Stimulated activated CD4-positive, alpha-beta T cell treated with anti-CD3 and anti-CD28 coated beads, Interleukin-4, amount 100 ng/mL, for 48 hours (primary cell): ENCODE data around the gene NELL1.

ENCODE experiments used
- DNase-seq, 2 donors: peaks; one replicate each; pipeline ENCODE4 v3.0.0-alpha.2; 2020; ENCODE audit warnings: low read depth in 2 of 2

Gene NELL1

GRCh38 chr11:20668131-20668809, 1.1 kb upstream of the NELL1 start:
- no peak for DNase-seq

GRCh38 chr11:20669820-20670684, 666 bp downstream of the NELL1 start:
- DNase-seq = no peak

- no peak for DNase-seq
Observed at GRCh38 chr11:20670932-20671403, 1.6 kb downstream of the NELL1 start.

DNA sequence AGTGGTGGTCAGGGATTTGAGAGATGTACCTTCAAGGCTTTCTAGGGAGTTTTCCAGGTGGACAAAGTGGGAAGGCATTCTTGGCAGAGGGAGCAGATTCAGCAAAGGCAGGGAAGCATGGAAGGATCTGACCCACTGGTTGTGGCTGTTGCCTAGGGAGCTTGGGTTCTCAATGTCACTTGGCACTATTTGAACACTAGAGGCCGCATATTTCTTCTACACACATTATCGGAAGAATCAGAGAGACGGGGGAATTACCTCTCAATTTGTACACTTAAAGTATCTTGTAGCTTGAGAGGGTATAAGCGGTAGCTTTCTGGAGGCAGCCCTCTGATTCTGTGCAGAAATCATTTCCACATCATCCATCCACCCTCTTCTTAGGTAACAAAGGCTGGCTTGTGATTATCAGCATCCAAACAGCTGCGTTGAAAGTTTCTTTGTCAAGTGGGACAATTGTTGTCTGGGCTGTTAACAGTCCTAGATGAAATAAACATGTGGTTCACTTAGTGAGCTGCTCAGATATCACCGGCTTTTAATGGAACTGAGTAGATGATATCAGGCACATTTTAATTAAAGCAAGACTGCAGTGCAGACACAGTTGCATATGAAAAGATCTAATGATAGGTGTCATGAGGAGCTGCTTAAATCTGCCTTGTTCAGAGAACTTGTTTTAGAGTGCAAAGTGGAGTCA, 2.6 kb downstream of the NELL1 start:
- no peak for DNase-seq

- DNase-seq = no peak
Observed at GRCh38 chr11:20672575-20672974, 3.2 kb downstream of the NELL1 start.

DNA sequence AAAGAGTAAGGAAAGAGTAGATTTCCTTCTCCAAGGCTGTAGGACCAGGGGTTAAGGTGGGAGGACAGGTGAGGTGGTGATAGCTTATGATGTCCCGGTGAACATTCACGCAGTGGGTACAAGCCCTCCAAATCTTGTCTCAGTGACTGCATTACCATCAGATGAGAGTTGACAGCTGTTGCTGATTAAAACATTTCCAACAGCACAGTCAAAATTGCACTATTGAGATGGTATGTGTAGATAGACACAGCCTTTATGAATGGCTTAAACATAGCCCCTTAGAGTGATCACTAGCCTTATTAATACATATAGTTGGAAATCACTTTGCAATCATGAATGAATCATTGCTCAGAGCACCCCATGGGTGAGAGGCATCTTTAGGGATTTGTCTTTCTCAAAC, 7.3 kb downstream of the NELL1 start:
- no peak for DNase-seq

DNA sequence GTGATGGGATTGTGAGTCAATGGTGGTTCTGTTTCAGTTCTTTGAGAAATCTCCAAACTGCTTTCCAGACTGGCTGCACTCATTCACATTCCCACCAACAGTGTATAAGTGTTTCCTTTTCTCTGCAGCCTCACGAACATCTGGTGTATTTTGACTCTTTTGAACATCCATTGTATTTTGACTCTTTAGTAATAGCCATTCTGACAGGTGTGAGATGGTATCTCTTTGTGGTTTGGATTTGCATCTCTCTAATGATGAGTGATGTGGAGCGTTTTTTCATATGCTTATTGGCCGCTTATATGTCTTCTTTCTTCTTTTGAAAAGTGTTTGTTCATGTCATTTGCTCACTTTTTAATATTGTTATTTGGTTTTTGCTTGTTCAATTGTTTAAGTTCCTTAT, 19.4 kb downstream of the NELL1 start:
- no peak for DNase-seq

DNA sequence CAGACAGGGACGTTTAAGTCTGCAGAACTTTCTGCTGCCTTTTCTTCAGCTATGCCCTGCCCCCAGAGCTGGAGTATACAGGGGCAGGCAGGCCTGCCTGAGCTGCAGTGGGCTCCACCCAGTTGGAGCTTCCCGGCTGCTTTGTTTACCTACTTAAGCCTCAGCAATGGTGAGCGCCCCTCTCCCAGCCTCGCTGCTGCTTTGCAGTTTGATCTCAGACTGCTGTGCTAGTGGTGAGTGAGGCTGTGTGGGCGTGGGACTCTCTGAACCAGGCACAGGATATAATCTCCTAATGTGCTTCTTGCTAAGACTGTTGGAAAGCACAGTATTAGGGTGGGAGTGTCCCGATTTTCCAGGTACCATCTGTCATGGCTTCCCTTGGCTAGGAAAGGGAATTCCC, 38.5 kb downstream of the NELL1 start:
- DNase-seq = no peak

DNA sequence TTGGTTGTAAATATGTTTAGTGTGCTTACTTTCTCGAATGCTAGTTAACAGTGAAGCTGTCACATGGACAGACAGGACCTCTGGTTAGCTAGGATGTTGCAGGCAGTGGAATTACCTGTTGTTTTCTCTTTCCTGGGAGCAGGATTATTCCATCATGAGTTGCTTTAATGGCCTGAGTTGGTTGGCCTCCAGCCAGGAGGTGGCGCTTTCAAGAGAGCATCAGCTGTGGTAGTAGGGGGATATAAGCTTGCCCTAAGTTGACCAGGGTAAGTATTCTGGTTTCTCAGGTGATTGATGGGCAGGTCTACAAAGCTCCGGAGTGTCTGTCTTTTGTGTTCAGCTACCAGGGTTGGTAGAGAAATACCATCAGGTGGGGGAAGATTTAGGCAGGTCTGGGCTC, 43.5 kb downstream of the NELL1 start:
- no peak for DNase-seq

GRCh38 chr11:20715464-20715863, 46.1 kb downstream of the NELL1 start:
- DNase-seq = no peak

DNA sequence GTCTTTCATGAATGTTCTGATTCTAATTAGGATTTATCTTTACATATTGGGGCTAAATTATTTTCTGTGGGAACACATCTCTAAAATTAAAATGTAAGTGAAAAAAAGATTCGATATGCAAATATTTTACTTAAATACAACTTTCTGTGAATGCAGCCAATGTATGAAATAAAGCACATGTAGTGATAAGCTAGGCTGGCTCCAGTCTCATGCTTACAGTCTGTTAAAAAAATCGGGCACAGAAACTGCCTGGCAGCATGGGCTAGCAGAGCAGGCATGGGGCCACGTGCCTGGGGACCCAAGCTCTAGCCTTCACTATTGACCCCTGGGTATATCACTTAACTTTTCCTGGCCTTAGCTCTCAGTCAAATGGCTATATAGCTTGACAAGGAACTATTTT, 46.5 kb downstream of the NELL1 start:
- DNase-seq = no peak

DNA sequence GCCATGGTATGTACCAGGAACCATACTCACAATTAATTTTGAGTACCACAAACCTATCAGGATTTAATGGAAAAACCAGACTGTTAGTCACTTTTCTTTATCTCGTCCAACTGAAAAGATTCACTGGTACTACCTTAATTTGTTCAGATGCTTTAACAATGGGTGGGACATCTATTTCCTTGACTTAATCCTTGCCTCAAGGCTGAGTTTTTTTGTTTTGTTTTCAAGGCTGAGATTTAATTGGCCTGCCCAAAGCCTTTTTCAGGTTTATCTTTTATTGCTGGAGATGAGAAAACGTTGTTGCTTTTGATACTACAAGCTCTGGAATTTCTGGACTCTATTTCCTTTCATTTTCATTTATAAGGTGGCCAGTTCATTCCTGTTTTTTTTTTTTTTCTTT, 50.4 kb downstream of the NELL1 start:
- no peak for DNase-seq

DNA sequence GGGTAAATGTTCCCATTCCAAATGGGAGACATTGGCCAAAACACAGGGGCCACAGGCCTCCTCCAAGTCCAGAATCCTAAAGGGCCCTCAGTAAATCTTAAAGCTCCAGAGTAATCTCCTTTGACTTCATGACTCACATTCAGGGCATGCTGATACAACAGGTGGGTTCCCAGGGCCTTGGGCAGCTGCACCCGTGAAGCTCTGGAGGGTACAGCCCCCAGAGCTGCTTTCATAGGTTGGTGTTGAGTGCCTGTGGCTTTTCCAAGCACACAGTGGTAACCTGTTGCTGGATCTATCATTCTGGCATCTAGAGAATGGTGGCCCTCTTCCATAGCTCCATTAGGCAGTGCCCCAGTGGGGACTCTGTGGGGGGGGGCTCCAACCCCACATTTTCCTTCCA, 54.0 kb downstream of the NELL1 start:
- DNase-seq = no peak

DNA sequence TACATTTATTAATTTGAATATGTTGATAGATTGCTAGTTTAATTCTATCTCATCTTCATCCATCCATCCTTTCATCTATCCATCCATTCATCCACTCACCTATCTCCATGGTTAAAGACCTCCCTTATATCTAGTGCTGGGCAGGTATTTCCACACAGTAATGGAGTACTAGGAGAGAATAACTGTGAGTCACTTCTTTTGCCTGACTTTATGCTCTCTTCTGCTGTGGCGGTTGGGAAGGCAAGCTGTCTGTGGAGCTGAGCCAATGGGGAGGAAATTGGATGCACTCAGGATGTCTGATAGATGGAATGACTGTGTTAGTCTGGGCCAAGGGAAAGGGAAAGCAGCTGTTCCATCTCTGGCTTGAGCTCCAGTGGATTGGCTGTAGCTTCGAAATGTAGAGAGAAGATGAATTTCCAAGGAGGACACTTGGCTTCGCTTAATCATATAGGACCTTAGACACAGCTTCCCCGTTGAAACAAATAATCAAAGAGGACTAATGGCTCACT, 60.3 kb downstream of the NELL1 start:
- no peak for DNase-seq

GRCh38 chr11:20731676-20732215, 62.4 kb downstream of the NELL1 start:
- no peak for DNase-seq

DNA sequence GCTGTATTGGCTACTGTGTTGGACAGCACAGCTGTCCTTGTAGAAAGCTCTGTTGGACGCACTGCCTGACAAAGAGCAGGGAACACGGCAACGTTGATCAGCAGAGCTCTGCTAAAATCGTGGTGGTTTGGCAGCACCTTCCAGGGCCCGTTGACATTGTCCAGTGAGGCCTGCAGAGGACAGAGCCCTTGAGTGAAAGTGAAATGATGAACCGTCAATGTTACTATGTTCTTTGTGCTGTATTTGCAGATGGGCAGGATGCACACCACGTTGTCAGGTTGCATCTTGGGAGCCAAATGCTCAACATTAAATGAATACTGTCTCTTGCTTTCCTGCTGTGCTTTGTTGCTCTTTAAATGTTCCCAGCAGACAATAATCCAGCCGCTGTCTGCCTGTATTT, 69.7 kb downstream of the NELL1 start:
- DNase-seq = no peak

GRCh38 chr11:20739577-20739976, 70.2 kb downstream of the NELL1 start:
- no peak for DNase-seq

DNA sequence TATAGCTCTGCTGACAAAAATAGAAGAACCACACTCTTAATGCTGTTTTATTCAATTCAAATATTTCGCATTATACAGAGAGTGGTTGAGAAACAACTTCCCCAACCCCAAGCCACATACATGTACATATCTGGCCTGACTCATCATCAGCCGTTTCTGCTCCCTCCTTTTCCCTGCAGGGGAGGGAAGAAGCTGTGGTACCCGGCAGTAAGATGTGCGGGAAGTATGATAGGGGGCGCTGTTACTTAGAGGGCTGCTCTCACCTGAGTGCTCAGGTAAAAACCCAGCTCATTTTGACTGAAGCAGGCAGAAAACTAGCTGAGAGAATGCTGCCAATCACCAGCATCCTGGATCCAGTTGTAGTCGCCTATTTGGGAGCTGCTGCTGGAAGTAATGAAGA, 85.5 kb downstream of the NELL1 start:
- no peak for DNase-seq

DNA sequence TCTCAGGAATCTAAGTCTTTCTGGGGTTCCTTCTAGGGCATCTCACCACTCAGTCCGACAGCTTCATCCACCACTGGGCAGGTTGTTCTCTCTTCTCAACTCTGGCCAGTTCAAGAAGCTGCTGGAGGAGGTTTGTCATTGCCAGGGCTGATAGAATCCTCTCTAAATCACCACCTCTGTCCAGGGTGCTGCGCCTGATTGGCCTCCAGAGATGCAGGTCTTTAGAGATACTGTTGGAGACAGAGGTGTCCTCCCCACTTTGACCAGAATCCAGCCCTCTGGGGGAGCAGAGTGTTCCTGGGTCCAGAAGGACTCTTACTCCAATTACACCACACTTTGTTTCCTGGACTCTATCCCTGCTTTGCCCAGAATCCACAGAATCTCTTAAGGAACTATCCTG, 90.2 kb downstream of the NELL1 start:
- no peak for DNase-seq

GRCh38 chr11:20760811-20761210, 91.4 kb downstream of the NELL1 start:
- DNase-seq = no peak

DNA sequence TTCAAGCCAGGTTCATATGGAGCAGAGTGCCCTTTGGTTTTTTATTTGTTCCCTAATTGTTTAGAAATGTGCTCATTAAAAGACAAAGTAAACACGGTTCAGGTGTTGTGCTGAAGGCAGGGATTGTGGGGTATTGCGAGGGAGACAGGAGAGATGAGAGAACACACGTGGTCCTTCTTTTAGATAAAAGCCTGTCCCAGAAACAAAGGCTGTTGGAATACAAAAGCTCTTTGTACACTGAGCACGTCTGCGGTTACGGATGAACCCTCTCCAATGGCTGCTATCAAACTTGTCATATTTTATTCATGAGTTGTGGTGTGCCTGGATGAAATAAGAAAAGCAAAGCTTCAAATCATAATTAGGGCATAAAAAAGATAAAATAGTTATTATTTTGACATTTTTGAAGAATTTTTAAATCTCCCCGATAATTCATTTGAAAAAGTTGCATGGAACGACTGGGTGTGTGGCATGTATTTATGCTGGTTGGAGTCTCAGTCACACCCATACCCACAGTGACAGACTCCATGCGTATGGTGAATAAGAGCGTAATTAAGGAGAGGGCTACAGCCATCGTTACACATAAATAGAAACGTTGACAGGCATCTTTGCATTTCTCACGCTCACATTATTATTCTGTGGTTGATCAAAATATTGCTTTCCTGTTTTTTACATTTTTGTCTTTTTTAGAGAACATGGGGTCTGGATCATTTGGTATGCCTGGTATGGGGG, 92.9 kb downstream of the NELL1 start:
- DNase-seq = no peak

DNA sequence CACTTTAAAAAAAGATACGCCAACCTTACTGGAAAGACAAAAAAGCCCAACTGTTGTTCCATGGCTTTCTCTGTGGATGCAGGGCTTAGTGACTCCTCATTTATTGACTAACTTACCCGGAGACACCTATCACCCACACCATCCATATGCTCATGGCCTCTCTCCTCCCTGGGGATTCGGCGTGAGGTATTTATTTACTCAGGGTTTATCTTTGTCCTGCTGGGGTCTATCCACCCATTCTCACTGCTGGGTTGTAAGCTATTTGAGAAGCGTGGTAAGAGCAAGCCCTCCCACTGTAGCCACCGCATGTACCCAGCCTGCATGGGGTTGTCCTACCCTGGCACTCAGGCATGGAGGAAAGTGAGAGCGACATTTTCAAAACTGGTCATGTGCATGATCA, 93.6 kb downstream of the NELL1 start:
- no peak for DNase-seq
